Dedifferentiated amniotic fluid mesenchymal stem cell (primary cell): ENCODE results near the gene DAP.

Experiments used
- DNase-seq: peaks from one replicate; pipeline ENCODE4 v3.0.0-alpha.2; 2016; ENCODE audit errors: extremely low spot score

DAP gene

DNA sequence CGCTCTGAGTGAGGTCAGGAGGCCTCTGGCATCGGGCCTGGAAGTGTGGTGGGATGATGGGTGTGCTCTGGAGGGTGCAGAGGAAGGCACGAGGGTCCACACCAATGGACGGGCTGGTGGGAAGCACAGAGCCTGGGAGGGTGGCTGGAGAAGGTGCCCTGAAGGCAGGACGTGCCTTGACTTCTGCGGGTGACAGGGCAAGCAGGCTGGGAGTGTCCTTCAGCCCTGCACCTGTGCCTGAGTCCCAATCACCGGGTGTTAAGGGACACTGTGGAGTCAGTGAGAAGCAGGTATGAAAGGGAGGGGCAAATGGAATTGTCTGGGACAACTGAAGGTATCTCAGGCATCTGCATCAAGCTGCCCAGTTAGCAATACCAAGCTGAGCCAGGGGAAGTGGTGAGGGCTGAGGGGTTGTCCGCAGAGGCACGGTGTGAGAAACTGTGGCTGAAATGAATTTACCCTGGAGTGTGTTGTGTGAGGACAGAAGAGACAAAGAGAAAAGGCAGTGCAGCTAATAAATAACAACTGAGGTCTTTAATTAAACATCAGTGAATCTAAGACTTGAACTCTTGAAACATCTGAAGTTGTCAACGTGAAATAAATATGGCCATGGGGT lies 50.4 kb downstream of the DAP start:
- no peak for DNase-seq

DNA sequence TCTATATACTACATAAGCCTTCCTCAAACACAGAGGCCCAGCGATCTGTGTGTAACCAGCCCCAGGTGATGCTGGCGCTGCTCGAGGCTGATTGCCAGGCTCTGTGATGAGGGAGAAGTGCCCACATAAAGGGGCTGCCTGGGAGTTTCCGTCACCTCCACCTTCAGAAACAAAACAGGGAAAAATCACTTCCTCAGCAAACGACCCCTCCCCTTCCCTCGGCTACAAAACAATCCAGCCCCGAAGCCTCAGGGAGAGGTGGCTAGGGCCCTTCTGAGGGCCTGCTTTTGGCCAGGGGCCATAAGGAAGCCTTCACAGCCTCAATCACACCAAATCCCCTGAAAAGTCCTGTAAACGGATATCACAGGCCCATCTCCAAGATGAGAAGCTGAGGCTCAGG lies 51.1 kb downstream of the DAP start:
- no peak for DNase-seq

DNA sequence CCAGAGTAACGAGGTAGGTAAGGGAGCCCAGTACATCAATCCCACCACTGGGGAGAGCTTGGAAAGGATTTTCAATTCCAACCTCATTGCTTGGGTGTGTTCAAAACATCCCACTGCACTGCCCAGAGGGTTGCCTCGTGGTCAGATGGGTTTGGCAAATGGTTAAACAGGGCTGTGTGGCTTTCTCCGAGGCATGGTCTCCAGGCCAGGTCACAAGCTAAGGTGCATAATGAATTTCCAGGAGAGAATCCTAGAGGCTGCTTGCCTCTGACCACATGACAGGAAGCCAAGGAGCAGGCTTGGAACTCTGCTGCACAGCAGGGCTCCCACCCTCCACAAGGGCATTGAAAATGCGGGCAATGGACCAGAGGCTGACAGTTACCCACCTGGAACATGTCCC lies 51.6 kb downstream of the DAP start:
- DNase-seq = no peak

DNA sequence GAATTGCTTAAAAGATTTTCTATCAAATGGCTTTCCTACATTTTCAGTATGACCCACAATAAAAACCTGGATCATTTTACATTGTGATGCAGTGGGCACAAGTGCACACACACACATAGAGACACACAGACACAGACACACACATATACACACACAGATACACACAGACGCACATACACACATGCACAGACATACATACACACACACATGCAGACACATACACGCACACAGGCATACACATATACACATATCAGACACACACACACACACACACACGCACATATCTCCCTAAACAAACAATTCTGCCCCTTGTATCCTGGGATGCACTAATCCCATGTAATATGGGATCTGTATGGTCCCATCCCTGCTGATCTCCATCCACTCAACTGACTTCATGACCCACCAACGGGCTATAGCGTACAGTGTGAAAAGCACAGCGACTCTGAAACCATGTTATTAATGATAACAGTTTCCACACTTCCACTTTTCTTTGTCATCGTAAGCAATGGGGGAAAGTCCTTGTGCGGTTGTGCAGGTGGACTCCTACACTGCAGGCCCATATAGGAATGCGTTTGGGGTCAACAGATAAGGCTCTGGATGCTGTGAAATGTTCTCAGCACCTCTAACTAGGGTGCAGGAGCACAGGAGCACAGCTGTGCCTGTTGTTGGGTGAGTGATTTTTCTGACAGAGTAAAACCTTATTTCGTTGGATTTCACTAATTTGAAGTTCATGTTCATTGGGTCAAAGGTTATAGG lies 52.7 kb downstream of the DAP start:
- no peak for DNase-seq

DNA sequence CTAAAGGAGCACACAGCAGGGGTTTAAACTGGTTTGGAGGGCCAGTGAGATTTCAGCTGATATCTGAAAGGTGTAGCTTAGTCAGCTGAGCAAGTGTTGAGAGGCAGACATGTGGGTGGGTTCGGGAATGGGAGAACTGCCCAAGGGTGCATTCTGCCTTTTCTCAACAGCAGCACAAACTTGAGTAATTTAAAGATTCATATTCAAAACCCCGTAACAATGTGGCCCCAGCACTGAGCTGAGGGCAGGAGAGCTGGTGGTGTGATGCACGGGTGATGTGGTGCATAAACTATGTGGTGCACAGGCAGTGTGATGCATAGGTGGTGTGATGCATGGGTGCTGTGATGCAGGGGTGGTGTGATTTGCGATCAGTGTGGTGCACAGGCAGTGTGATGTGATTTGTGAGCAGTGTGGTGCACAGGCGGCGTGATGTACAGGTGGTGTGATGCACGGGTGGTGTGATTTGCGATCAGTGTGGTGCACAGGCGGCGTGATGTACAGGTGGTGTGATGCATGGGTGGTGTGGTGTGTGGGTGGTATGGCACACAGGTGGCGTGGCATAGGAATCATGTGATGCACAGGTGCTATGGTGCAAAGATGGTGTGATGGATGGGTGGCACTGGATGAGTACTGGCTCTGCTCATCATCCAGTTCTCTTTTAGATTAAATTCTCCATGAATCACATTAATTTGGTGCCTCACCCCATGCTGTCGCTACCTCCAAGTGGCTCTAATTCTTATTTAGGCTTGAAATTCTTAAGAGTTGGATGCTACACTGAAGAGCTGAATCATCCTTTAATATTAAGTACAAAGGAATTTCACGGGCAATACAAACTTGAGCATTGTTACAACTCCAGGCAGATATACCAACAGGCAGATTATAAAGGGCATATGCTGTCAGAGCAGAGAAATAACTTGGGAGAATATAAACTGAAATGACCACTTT lies 53.6 kb downstream of the DAP start:
- DNase-seq = no peak

DNA sequence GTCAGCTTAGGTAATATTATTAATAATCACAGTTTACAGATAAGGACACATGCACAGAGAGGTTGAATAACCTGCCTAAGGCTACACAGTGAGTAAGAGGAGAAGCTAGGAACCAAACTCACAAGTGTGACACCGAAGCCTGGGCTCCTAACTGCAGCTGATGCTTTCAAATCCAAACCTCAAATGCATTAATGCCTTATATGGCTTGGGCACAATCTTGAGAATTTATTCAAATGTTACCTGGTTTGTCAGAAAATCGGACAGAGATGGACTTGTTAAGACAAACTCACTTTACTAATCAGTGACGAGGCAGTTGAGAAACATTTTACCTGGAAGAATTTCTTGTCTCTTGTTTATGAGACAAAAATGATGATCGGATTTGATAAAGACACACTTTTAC lies 54.7 kb downstream of the DAP start:
- no peak for DNase-seq

DNA sequence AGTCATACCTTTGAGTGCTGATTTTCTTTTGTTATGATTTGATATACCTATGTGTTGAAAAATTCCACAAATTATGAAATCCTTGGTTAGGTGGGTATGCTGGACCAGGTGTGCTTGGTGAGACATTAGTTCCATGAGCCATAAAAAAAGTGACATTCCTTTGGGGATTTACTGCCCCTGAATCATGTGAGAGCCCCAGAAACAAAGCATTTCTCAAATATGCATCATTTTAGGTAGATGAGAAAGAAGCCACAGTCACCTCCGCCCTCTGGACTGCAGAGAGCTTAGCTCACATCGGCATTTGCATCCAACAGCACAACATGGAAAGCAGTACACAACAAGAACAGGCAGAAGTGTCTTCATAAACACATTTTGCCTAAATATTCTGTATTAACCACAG lies 55.3 kb downstream of the DAP start:
- DNase-seq = no peak

DNA sequence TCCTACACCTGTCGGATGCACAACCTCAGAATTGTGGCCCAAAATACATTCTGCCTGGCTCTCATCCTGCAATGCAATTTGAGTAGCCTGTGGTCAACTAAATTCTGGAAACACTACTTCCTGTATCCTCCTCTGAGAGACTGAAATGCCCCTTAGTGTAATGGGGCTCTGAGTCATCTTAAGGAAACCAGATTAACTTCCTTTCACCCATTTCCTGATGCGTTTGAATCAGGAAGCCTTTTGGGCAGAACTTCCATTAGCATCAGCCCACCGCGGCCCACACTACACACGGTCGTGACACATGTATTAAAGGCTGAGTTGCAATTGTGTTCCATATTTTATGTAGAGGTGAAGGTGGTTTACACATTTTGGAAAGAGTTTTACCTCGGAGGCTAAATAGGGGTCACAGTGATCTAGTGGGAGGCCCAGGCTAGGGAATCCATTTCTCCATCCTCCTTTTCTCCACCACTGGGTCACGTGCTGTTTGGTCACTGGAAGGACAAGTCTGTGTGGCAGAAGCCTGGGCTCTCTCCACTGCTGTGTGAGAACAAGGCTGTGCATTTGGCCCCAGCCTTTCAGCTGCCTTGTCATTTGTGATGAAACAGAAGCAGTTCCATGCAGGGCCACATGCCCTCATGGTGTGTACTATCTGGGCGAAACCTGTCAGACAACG lies 55.9 kb downstream of the DAP start:
- peak; percentile 30 for DNase-seq

DNA sequence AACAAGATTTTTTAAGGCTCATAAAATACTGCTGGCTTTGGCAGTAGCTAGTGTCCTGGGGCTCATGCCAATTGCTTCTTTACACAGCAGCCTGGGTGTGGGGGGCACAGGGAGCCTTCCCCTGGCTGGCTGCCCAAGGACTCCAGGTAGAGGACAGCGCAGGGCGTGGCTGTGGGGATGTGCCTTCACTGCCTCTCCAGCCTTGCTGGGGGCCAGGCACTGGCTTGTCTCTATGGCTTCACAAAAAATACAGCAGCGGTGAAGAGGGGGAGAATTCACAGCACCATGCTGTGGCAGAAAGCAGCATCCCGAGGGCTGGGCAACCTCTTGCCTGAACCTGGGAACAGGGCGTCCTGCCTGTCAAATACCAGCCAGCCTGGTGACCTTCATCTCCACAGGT lies 57.4 kb downstream of the DAP start:
- no peak for DNase-seq

DNA sequence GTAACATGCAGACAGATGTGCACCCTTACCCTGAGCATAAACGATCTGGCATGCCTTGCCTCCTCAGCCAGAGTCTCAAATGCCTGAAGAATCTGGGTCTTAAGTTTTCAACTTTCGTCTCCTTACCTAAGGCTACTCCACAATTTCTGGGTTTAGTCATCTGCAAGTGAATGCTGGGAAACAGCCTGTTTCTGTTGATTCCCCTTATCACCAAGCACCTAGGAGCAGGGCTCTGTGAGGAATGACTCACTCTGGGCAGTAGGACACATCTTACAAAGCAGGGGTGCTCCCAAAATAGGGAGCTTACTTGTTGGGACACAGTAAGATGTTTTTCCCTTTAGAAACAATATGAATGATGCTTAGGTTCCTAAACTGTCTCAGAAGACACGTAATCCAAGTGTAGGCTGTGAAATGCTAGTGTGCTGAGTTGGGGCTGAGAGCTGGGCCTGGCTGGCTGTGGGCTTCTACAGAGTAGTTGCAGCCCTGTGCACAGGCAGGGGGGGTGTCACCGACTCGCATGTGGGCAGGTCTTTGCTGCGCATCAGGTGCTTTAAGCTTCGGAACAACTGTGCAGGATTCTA lies 58.0 kb downstream of the DAP start:
- no peak for DNase-seq

DNA sequence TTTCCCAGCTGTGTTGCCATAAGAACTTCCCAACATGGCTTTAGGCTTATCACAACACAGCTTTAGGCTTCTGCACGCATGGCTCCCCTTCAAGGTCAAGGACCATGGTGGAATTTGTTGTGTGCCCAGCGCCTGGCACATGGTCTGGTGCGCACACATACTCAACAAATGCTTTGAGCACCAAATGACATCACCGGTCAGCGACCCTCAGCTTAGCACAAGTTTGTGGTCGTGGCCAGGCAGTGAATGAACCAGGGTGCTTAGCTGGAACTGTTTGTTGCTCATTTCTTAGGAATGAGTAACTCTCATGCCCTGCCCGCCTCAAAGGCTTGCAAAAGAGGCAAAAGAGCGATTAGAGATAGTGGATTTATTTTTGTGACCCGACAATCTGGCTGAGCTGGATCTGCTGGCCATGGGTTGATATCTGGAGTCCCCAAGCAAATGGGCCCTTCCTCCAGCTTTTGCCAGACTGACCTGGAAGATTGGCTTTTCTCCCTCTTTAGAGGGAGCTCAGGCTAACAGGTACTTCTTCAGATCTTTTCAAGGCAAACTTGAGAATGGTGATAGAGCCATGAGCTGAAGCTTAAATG lies 58.9 kb downstream of the DAP start:
- peak; percentile 76 for DNase-seq

DNA sequence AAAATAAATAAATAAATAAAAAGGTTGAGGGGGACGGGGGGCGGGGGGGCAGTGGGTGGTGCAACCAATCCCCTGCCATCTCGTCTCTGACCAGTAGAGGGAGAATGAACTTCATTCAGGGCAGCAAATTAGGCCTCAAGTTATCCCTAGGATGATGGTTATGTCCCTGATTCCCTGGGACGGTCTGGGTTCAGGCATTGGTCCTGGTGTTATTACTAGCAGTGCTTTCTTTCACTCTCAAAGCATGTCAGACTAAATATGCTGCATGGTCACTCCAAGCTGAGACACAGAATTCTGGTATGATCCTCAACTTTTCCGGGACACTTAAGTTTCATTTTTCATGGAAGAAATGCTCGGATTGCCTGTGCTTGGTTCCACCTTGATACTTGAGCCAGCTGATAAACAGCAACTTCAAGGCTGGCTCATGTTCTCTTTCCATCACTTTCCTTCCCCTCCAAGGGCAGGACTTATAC lies 59.4 kb downstream of the DAP start:
- peak; percentile 62 for DNase-seq

DNA sequence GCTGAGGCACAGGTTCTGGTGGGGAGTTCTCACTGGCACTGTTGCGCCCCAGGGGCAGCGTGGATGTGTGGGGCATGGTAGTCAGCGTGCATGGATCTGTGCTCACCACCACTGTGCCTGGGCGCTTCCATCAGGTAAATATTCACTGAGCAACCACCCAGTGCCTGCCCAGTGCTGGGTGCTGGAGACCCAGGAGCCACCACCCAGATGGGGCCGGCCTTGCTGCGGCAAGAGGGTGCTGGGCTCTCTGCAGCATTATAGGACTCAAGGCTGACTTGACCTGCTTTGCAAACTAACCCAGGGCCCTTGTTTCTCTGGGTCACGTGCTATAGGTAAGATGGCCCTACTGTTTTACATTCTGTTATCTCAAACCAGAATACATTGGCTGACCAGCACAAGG lies 60.5 kb downstream of the DAP start:
- no peak for DNase-seq

DNA sequence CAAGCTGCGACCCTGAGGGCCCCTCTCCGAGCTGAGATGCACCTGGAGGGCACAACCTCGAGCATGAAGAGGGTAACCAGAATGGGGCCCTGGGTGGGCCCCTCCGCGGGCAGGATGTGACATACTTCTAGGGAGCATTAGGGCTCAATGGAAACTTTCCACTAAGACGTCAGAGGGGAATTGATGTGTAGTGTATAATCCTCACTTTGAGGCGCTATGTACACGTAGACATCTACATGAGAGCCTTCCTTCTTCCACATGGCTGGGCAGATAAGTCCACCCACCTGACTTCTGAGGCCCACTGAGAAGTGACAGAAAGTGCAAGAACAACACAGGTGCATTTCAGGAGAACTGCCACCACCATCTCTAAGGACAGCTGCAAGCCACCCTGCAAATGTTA lies 61.0 kb downstream of the DAP start:
- no peak for DNase-seq

DNA sequence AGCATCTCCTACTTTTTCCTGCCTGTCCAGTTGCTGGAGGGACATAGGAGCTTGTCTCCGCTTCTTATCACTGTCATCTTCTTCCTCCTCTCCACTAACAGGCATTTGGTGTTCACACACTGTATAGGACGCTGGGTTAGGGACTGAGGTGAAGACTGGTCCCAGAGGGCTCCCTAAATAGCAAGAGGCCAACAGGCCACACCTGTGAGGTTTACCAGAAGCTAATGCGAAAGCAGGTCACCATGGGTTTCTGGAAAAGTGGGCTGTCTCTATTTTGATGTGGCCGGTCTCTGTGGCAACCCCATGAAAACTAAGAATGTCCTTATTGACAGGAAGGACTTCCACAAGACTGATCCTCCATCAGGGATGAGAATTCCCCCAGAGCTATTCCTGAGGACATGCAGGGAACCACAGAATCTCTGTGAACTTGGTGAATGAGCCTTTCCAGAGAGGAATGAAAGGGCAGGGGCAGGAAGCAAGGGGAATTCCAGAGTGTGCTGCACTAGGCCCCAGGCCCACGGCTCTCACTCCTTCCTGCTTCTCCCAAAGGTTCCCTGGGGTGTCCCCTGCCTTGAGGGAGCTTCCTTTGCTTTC lies 61.7 kb downstream of the DAP start:
- no peak for DNase-seq

DNA sequence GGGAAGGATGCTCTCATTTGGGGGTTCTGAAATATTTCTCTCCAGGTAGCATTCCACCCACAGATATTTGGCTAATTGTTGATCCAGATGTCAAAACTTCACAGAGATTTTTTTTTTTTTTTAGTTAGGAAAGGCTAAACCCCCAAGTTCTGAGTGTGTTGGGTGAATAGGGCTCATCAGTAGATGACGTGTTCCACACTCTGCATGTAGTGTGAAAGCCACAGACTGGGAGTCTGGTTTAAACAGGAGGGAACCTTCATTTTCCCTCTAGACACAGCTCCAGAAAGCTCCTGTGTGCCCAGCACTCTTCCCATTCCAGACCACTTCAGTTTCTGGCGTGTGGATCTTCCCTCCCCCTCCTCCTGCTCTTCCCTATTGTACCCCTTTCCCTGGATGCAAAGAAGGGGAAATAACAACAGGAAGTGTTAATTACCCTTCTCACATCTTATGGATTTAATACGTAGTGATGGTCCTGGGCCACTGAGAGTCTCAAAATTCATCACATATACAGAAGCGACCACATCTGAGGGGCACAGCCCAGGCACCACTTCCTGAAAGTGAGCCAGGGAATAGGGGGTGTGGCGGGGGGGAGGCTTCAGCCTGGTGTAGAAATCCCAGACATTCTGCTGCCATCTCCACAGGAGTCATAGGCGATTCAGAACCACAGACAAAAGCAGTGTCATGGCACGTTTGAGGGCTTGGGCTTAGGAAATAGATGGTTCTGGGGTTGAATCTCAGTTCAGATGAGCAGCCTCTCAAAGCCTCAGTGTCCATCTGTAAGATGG lies 65.1 kb downstream of the DAP start:
- no peak for DNase-seq

DNA sequence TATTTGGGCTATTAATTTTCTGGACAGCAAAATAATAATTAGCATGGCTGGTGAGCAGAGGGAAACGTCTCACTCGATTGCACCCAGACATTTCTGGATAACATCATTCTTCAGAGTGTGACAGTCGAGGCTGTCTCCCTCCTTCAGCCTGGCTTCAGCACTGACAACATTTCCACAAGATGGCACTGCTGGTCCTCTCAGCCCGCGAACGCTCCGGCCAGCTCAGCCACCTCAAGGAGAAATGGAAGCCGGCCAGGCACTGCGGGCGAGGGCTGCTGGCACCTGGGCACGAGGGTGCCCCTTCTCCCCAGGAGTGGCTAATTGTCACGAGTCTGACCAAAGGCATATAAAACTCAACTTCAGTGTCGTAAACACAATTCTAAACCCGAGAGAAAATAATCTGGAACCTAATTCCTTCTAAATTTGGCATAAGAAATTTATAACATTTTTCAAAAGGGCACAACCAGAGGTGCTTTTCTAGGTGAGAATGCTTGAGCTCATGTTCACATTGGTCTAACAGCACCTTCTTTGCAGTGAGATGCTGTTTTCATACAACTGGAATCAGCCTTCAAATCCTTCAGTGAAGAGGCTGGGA lies 65.9 kb downstream of the DAP start:
- peak; percentile 65 for DNase-seq

DNA sequence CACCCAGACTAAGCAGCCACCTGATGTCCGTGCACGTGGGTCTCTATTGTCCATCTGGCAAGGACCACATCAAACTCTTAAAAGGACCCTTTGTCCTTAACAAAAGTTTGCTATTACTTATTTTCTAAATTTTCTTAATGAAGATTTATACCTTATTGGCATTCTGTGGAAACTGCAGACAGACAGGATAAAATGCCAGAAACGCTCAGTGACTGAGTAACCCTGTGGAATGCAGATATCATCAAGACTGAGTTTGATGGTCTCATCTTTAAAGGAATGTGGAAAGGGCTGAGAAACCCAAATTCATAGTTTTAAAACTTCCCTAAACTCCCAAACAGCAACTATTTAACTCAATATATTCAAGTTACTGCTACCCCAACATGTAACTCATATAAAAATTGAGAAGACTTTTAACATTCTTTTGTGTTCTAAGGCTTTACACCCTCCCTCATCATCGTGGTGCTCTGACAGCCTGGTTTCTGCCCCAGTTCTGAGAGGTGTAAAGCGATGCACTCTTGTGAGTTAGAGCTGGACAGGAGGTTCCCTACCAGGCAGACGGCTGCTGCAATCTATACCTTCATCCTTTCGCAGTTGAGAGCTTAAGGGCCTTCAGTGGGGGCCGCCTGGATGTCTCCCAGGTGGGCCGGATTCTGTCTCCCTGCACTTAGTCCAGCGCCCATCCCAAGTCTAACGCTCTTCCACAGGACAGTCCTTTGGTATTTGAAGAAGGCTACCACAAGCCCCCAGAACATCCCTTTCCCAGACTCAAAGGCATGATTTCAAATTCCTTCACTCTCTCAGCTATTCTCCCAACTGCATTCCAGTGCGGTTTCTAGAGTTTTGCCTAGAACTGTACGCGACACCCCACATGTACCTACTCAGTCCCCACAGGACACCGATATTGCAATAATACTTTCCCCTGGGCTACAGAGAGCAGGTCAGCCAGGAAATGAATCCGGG lies 68.9 kb downstream of the DAP start:
- peak; percentile 30 for DNase-seq
